Measurements from ENCODE around the gene KAZN.

Gene KAZN

DNA sequence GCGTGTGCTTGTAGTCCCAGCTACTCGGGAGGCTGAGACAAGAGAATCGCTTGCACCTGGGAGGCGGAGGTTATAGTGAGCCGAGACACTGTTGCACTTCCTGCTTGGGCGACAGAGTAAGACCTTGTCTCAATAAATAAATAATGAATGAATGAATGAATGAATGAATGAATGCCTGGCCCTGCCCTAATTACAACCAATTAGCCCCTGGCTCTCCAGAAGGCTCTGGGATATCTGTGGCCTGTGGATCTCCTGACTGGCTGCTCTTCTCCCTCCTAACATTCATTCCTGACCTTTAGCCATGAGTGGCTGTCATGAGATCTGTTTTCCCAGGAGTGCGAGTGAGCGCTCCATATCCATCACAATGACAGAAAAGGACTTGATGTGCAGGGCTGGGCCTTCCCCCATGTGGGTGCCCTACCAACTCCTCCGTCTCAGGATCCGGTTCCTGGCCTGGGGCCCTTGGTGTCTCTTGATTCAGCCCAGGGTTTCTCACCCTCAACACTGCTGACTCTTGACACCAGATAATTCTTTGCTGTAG, 311.5 kb downstream of the KAZN start:
- no peaks in the 10 kb centered on the region for H3K27me3 ChIP-seq (ENCODE audit: control insufficient read depth in 2 of 2, insufficient read depth in 2 of 2, low read length in 2 of 2)
- H3K36me3 ChIP-seq (ENCODE audit: control insufficient read depth in 2 of 2, insufficient read depth in 2 of 2, low read length in 2 of 2) = no peaks in the 10 kb centered on the region
- H3K27ac ChIP-seq (ENCODE audit: low read depth in 2 of 2, low read length in 2 of 2) = no peak overlapping the region
- H3K4me3 ChIP-seq (ENCODE audit: low read length in 2 of 2) = no peak overlapping the region
- no peak overlapping the region for H3K9ac ChIP-seq (ENCODE audit: low read depth in 1 of 2, low read length in 2 of 2)
- H3K9me3 ChIP-seq (ENCODE audit: control insufficient read depth in 2 of 2, low read length in 2 of 2) = no peaks in the 10 kb centered on the region
- H3K4me1 ChIP-seq (ENCODE audit: control insufficient read depth in 2 of 2, insufficient read depth in 2 of 2, low read length in 2 of 2) = no peaks in the 10 kb centered on the region

DNA sequence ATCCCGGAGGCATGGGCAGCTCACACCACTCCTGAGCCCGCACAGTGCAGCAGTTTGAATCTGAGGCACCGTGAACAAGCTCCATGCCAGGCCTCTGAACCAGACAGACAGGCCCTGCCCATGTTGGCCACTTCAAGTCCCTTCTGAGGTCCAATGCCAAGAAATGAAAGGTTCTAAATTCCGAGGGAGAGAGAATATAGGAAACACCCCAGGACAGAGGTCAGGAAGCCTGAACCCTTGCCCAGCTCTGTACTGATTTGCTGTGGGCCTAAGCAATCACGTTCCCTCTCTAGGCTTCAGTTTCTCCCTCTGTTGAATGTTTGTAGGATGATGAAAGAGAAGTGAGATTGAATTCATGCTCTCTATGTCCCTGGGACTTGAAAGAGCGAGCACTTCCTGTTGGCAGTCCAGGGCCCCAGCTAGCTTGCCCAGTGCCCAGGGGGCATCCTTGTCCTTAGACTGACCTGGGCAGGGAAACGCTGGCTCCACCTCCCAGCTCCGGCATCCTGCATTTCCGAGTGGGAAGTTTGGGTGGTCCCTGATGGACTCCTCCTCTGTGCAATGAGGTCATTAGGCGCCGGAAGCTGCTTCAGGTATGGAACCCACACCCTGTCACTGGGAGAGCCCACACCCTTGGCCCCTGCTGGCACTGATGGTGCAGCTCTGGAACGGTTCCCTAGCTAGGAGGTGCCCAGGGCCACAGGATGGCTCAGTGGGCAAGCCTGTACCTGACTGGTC, 312.7 kb downstream of the KAZN start:
- Histone ChIP-seq H3K27ac (ENCODE audit: low read depth in 2 of 2, low read length in 2 of 2) (no peak overlapping the region), H3K9me3 (ENCODE audit: control insufficient read depth in 2 of 2, low read length in 2 of 2) (no peaks in the 10 kb centered on the region), H3K9ac (ENCODE audit: low read depth in 1 of 2, low read length in 2 of 2) (no peak overlapping the region), H3K4me1 (ENCODE audit: control insufficient read depth in 2 of 2, insufficient read depth in 2 of 2, low read length in 2 of 2) (no peaks in the 10 kb centered on the region), H3K27me3 (ENCODE audit: control insufficient read depth in 2 of 2, insufficient read depth in 2 of 2, low read length in 2 of 2) (no peaks in the 10 kb centered on the region), H3K36me3 (ENCODE audit: control insufficient read depth in 2 of 2, insufficient read depth in 2 of 2, low read length in 2 of 2) (no peaks in the 10 kb centered on the region), H3K4me3 (ENCODE audit: low read length in 2 of 2) (no peak overlapping the region)

- Histone ChIP-seq H3K9ac (ENCODE audit: low read depth in 1 of 2, low read length in 2 of 2) (no peak overlapping the region), H3K9me3 (ENCODE audit: control insufficient read depth in 2 of 2, low read length in 2 of 2) (no peaks in the 10 kb centered on the region), H3K27me3 (ENCODE audit: control insufficient read depth in 2 of 2, insufficient read depth in 2 of 2, low read length in 2 of 2) (no peaks in the 10 kb centered on the region), H3K36me3 (ENCODE audit: control insufficient read depth in 2 of 2, insufficient read depth in 2 of 2, low read length in 2 of 2) (no peaks in the 10 kb centered on the region), H3K27ac (ENCODE audit: low read depth in 2 of 2, low read length in 2 of 2) (no peak overlapping the region), H3K4me1 (ENCODE audit: control insufficient read depth in 2 of 2, insufficient read depth in 2 of 2, low read length in 2 of 2) (no peaks in the 10 kb centered on the region), H3K4me3 (ENCODE audit: low read length in 2 of 2) (no peak overlapping the region)
Observed at GRCh38 chr1:14912839-14913481, 314.5 kb downstream of the KAZN start.

DNA sequence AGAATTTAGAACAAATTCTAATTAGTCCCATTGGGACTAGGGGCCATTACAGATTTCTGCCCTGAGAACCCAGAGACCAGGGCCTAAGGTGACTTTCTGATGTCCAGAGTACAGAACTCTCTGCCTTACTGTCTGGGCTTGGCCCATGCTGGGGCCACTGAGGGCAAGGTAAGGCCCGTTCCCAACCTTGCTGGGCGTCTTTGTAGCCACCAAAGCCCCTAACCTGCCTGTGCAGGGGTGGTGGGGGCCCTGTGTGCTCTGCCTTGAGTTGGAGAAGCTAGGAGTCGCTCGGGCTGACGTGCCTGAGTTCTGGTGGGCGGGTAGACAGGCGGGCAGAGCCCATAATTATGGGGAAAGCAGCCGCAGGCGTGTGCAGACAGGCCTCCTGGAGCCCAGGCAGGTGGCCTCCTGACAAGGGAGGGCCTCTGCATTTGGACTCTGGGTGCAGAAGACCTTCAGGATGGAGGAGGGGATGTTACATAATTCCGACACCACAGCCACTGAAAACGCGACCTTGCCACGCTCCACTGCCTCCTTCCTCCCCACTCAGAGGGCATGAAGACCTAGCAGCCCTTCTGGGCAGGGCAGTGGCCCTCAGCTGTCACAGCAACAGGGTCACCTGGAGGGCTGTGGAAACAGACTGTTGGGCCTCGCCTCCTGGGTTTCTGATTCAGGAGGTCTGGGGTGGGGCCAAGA, 315.1 kb downstream of the KAZN start:
- H3K9ac ChIP-seq (ENCODE audit: low read depth in 1 of 2, low read length in 2 of 2) = no peak overlapping the region
- no peaks in the 10 kb centered on the region for H3K27me3 ChIP-seq (ENCODE audit: control insufficient read depth in 2 of 2, insufficient read depth in 2 of 2, low read length in 2 of 2)
- no peaks in the 10 kb centered on the region for H3K9me3 ChIP-seq (ENCODE audit: control insufficient read depth in 2 of 2, low read length in 2 of 2)
- no peak overlapping the region for H3K27ac ChIP-seq (ENCODE audit: low read depth in 2 of 2, low read length in 2 of 2)
- H3K4me3 ChIP-seq (ENCODE audit: low read length in 2 of 2) = no peak overlapping the region
- H3K4me1 ChIP-seq (ENCODE audit: control insufficient read depth in 2 of 2, insufficient read depth in 2 of 2, low read length in 2 of 2) = no peaks in the 10 kb centered on the region
- no peaks in the 10 kb centered on the region for H3K36me3 ChIP-seq (ENCODE audit: control insufficient read depth in 2 of 2, insufficient read depth in 2 of 2, low read length in 2 of 2)

GRCh38 chr1:14914351-14914988, 316.0 kb downstream of the KAZN start:
- Histone ChIP-seq H3K27me3 (ENCODE audit: control insufficient read depth in 2 of 2, insufficient read depth in 2 of 2, low read length in 2 of 2) (no peaks in the 10 kb centered on the region), H3K36me3 (ENCODE audit: control insufficient read depth in 2 of 2, insufficient read depth in 2 of 2, low read length in 2 of 2) (no peaks in the 10 kb centered on the region), H3K9ac (ENCODE audit: low read depth in 1 of 2, low read length in 2 of 2) (no peak overlapping the region), H3K4me3 (ENCODE audit: low read length in 2 of 2) (no peak overlapping the region), H3K4me1 (ENCODE audit: control insufficient read depth in 2 of 2, insufficient read depth in 2 of 2, low read length in 2 of 2) (no peaks in the 10 kb centered on the region), H3K27ac (ENCODE audit: low read depth in 2 of 2, low read length in 2 of 2) (no peak overlapping the region), H3K9me3 (ENCODE audit: control insufficient read depth in 2 of 2, low read length in 2 of 2) (no peaks in the 10 kb centered on the region)

DNA sequence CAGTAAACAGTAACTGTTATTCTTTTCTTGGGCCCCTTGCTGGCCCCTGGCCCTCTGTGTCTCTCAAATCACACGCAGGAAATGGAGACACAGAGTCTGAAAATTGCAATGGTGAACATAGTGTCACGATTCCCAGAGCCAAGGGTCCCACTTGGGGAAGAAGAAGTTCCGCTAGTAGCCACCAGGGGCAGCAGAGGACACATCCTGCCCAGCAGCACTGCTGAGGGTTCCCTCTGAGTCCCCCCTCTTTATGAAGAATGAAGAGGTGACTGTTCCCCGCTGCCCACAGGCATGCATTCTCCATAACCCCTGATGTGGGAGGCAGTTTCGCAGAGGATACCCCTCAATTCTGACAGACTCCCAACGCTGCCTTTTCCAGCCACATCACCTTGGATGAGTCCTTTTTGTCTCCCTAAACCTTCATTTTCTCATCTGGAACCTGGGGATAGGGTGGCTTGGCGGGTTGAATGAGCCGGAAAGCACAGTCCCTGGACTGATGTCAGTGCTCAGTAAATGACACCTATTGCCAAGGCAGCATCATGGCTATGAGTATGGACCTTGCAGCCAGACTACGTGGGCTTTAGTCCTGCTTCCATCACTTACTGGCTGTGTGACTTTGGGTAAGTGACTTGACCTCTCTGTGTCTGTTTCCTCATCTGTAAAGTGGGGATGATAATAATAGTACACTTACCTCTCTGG, 317.0 kb downstream of the KAZN start:
- H3K9ac ChIP-seq (ENCODE audit: low read depth in 1 of 2, low read length in 2 of 2) = no peak overlapping the region
- H3K4me1 ChIP-seq (ENCODE audit: control insufficient read depth in 2 of 2, insufficient read depth in 2 of 2, low read length in 2 of 2) = no peaks in the 10 kb centered on the region
- no peaks in the 10 kb centered on the region for H3K27me3 ChIP-seq (ENCODE audit: control insufficient read depth in 2 of 2, insufficient read depth in 2 of 2, low read length in 2 of 2)
- H3K4me3 ChIP-seq (ENCODE audit: low read length in 2 of 2) = no peak overlapping the region
- no peaks in the 10 kb centered on the region for H3K9me3 ChIP-seq (ENCODE audit: control insufficient read depth in 2 of 2, low read length in 2 of 2)
- no peak overlapping the region for H3K27ac ChIP-seq (ENCODE audit: low read depth in 2 of 2, low read length in 2 of 2)
- H3K36me3 ChIP-seq (ENCODE audit: control insufficient read depth in 2 of 2, insufficient read depth in 2 of 2, low read length in 2 of 2) = no peaks in the 10 kb centered on the region

DNA sequence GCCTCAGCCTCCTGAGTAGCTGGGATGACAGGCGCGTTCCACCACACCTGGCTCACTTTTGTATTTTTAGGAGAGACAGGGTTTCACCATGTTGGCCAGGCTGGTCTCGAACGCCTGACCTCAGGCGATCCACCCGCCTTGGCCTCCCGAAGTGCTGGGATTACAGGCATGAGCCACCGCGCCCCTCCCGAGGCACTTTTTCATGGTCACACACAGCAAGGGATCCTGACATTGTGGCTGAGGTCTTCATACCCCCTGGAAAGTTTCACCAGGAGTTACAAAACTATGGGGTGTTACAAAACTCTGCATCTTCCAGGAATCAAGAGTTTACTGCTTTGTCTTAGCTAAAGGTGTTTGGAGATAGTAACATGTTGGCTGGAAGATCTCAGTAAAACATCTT, 320.8 kb downstream of the KAZN start:
- Histone ChIP-seq H3K9me3 (ENCODE audit: control insufficient read depth in 2 of 2, low read length in 2 of 2) (no peaks in the 10 kb centered on the region), H3K27ac (ENCODE audit: low read depth in 2 of 2, low read length in 2 of 2) (no peak overlapping the region), H3K9ac (ENCODE audit: low read depth in 1 of 2, low read length in 2 of 2) (no peak overlapping the region), H3K36me3 (ENCODE audit: control insufficient read depth in 2 of 2, insufficient read depth in 2 of 2, low read length in 2 of 2) (no peaks in the 10 kb centered on the region), H3K4me1 (ENCODE audit: control insufficient read depth in 2 of 2, insufficient read depth in 2 of 2, low read length in 2 of 2) (peaks cover 0 to 2% of the 10 kb centered on the region in 2 donors), H3K4me3 (ENCODE audit: low read length in 2 of 2) (no peak overlapping the region), H3K27me3 (ENCODE audit: control insufficient read depth in 2 of 2, insufficient read depth in 2 of 2, low read length in 2 of 2) (no peaks in the 10 kb centered on the region)

- H3K4me1 ChIP-seq (ENCODE audit: control insufficient read depth in 2 of 2, insufficient read depth in 2 of 2, low read length in 2 of 2) = peaks cover 1 to 2% of the 10 kb centered on the region in 2 donors
- H3K27ac ChIP-seq (ENCODE audit: low read depth in 2 of 2, low read length in 2 of 2) = no peak overlapping the region
- no peaks in the 10 kb centered on the region for H3K36me3 ChIP-seq (ENCODE audit: control insufficient read depth in 2 of 2, insufficient read depth in 2 of 2, low read length in 2 of 2)
- H3K4me3 ChIP-seq (ENCODE audit: low read length in 2 of 2) = no peak overlapping the region
- H3K9me3 ChIP-seq (ENCODE audit: control insufficient read depth in 2 of 2, low read length in 2 of 2) = no peaks in the 10 kb centered on the region
- no peaks in the 10 kb centered on the region for H3K27me3 ChIP-seq (ENCODE audit: control insufficient read depth in 2 of 2, insufficient read depth in 2 of 2, low read length in 2 of 2)
- H3K9ac ChIP-seq (ENCODE audit: low read depth in 1 of 2, low read length in 2 of 2) = no peak overlapping the region
Observed at GRCh38 chr1:14919751-14920150, 321.3 kb downstream of the KAZN start.

GRCh38 chr1:14921057-14921456, 322.6 kb downstream of the KAZN start:
- Histone ChIP-seq H3K4me1 (ENCODE audit: control insufficient read depth in 2 of 2, insufficient read depth in 2 of 2, low read length in 2 of 2) (peaks cover 2% of the 10 kb centered on the region in 2 donors), H3K4me3 (ENCODE audit: low read length in 2 of 2) (no peak overlapping the region), H3K9me3 (ENCODE audit: control insufficient read depth in 2 of 2, low read length in 2 of 2) (no peaks in the 10 kb centered on the region), H3K36me3 (ENCODE audit: control insufficient read depth in 2 of 2, insufficient read depth in 2 of 2, low read length in 2 of 2) (no peaks in the 10 kb centered on the region), H3K27me3 (ENCODE audit: control insufficient read depth in 2 of 2, insufficient read depth in 2 of 2, low read length in 2 of 2) (peaks cover 8 to 11% of the 10 kb centered on the region in 2 donors), H3K27ac (ENCODE audit: low read depth in 2 of 2, low read length in 2 of 2) (no peak overlapping the region), H3K9ac (ENCODE audit: low read depth in 1 of 2, low read length in 2 of 2) (no peak overlapping the region)
